ENCODE measurements around the gene ALG1.
"Not testable (repeated sequence)": the region's sequence is repeated elsewhere in the genome, so short reads cannot be mapped to it uniquely, and the experiment has no call there.

Gene ALG1

DNA sequence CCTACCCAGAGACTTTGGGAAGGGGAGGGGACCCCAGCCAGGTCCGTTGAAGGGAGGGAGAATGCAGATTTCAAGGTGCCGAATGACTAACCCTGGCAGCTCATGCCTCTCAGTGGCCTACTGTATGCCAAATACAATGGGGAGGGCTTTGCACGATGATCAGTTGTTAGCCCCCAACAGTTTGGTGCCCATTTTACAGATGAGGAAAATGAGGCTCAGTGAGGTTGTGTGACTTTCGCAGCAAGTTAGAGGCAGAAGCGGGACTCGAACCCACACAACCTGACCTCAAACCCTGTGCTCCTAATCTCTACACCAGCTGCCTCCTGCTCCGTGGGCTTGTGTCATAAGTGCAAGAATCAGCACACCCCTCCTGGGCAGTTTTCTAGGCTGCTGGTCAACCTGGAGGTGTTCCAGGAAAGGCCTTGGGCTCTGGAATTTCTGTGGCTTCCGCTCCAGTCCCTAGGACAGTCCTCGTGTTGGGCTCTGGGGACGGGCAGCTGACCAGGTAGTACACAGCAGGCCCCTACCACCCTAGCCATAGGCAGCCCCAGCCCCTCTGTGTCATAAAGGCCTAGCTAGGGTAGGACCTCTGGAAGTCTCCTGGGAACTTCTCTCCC, 26.0 kb upstream of the ALG1 start:
- DNase-seq: no peak

DNA sequence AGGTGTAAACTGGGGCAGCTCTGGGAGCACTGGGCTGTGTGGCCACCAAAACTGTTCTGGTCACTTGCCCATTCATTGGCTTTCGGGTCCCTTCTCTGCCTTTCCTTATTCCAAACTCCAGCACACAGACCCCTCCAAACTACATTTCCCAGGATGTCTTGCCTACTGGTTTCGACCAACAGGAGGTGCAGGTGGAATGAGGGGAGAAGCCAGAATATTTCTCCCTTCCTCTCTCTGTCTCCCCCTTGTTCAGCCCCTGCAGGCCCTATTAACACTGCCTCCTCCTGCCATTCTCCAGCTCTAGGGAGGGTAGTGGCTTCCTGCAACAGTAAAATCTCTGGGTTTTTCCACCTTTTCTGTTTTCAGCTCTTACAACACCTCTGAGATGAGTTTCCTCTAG, 24.7 kb upstream of the ALG1 start:
- DNase-seq: no peak

DNA sequence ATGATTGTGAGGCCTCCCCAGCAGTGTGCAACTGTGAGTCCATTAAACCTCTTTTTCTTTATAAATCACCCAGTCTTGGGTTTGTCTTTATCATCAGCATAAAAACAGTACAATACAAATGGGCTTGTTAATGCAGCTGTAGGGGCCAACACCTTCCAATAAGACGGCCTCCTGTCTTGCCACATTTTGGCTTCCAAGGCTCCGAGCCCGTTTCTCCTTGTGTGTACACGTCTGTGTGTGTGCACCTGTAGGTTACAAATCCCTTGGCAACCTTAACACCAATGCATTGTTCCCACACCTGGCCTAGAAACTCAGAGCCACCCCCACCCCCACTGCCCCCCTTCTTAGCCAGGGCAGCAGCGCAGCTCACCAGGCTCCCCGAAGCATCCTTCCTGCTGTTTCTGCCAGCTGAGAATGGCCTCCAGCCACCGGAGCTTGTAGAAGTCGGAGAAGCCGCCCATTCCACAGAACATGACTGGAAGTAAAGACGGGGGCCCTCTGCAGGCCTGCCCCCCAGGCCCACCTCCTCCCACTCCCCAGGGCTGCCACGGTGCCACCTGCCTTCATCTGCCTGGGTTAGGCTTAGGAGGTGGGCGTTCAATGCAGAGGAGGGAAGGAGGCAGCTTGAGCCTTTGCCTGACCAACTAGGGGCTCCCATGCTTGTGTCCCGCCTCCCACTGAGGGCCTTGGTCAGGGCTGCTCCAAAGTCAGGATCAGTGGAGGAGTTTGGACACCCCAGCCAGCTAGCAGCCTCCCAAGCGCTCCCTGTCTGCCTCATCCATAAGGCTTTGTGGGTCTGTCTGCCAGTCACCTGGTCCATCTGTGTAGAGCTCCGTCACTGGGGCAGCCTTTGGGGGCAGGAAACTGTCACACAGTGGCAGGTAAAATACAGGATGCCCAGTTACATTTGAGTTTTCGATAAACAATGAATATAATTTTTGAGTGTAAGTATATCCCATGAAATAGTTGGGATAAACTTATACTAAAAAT, 16.5 kb upstream of the ALG1 start:
- no peak for DNase-seq

DNA sequence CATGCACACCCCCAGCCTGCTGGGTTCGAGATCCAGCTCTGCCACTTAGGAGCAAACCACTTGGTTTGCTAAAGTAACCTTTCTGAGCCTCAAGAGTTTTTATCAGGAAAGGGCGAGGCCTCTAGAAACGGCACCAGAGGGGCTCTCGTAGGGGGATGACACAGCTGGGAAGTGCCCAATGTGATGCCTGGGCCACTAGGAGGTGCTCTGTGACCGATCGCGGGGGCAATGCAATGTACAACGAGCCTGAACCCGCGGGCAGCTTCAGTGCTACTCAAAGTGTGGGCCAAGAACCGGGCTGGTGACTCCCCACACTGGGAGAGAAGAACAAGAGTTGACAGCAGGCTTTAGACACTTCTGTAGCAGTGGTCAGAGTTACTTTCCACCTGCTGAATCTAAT, 15.3 kb upstream of the ALG1 start:
- DNase-seq: no peak

DNA sequence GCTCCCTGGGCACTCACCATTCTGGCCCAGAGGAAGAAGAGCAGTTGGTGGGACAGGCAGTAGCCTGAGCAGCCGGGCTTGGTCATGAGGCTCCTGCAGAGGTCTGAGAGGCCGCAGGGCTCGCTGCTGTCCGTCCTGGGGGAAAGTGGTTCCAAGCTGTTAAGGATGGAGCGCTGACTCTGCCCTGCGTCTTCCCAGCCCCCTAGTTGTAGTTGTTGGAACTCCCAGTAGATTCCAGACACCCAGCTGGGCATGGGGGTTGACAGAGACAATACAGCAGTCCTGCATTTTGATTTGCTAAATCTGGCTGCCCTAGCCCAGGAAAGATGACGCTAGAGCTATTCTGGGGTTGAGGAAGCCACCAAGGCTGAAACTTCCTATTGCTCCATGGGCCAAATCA, 13.2 kb upstream of the ALG1 start:
- no peak for DNase-seq

DNA sequence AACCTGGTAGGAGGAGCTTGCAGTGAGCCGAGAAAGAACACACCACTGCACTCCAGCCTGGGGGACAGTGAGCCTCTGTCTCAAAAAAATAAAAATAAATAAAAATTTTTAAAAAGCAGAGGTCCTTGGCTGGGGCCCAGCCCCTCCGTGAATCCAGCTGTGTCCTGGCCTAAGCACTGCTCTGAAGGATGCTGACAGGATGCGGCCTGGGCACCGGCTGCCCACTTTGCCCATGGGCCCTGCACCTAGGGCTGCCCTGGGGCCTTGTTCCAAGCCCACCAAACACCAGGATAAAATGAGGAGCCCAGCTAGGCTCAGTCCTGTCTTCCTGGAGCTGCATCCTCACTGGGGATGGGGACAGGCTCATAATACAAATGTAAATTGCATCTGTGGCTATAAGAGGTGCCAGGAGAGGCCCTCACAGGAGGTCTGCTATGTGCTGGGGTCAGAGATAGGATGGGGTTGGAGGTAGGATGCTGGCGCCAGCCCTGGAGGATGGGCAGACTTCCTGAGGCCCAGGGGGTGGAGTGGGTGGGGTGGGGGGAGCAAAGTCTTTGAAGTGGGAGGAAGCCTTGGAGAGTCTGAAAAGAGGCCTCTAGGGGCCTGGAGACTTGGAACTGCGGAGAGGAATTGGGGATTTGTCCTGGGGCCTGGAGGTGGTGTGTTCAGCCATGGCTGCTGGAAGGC, 12.1 kb upstream of the ALG1 start:
- DNase-seq: no peak

DNA sequence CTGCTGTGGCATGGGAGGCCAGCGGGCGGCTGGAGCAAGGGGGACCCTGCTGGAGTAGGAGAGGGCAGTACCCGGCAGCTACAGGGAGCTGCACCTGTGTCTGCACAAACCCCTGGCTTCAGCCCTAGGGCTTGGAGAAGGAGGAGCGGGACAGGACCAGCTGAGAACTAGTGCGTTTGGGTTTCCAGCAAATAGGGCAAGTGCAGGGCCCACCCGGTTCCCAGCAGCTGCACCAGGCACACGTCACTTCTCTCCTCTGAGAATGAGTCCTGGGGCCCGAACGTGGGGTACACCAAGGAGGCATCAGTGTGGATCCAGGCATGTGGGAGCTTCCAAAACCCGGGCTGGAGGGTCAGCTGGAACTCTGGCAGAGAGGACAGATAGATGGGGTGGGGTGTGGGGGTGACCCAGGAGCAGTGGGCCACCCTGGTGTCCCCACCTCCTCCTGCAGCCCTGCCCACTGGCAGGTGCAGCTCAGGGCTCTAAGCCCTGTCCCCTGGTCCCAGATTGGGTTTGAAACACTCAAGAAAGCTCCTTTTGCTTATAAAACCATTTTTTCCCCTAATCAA, 11.5 kb upstream of the ALG1 start:
- no peak for DNase-seq

DNA sequence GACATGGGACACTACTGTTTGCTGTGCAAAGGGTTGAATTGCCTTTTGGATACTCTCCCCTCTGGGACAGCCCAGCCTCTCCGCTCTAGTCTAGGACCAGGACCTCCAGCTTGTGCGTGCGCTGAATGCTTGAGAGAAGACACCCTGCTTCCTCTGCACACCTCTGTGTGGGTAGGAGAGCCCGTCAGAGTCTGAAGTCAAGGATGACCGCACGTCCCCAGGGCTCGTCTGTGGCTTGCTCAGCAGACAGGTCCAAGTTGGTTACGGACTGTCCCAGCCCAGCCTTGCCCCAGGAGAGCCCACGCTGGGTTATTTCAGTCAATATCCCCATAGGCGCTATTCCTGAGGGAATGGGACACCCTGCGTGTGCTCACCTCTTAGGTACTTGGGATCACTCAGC, 9.6 kb upstream of the ALG1 start:
- DNase-seq: no peak

DNA sequence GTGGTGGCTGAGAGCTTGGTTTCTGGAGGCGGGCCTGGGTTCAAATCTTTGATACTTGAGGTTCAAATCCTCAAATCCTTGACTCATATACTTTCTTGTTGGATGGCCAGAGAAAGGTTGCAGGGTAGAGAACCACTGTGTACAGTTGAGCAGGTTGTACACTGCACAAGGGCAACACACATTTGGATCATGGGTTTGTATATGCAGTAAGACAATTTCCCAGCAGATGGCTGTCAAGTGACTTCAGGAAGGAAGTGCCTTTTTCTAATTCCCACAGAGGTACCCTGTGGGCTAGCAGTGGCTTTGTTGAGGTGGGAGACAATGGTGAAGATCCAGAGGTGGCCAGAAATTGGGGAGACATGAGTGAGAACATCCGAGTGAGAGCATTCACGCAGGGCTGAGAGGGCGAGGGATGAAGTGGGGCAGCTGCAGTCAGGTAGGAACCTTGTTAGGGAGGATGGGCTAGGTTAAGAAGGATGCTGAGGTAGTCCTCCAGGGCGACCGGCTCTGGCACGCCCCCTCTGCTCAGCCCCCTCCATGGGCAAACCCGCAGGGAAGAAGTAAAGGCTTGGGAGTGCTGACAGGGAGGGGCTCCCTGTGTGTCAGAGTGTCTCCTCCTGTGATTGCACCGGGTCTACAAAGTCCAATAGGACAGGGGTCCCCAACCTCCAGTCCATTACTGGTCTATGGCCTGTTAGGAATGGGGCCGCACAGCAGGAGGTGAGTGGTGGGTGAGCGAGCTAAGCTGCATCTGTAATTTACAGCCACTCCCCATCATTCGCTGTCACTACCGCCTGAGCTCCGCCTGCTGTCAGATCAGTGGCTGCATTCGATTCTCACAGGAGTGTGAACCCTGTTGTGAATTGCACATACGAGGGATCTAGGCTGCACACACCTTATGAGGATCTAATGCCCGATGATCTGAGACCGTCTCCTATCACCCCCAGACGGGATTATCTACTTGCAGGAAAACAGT, 8.6 kb upstream of the ALG1 start:
- DNase-seq: no peak

DNA sequence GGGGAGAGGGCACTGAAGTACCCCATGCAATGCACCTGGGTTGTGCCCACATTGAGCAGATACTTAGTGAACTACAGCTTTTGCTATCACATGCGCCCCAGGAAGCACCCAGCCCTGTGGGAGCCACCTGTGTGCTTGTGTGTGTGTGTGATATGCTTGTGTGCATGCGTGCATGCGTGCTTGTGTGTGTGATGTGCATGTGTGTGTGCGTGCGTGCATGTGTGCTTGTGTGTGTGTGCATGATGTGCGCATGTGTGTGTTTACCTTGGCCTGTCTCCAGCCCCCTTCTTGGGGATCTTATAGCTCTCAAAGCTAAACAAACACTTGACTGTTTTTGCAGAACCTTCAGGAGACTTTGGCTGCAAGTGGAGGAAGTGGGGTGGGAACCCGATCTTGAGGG, 6.7 kb upstream of the ALG1 start:
- no peak for DNase-seq

DNA sequence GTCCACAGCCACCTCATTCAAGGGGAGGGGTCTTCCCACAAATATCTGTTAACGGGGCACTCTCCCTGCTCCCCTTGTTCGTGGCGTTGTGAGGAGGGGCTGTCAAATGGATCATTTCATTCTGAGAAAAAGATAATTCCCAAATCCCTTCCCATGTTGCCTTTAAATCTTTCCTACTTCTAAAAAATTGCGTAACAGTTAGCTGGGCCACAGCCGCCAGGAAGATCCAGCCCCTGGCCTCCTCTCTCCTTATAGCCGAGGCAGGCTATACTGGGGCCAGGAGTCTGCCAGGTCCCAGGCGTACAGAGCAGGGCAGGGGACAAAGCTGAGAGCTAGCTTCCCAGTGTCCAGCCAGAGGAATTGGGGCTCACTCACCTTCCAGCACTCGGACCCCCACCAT, 6.3 kb upstream of the ALG1 start:
- DNase-seq: no peak

DNA sequence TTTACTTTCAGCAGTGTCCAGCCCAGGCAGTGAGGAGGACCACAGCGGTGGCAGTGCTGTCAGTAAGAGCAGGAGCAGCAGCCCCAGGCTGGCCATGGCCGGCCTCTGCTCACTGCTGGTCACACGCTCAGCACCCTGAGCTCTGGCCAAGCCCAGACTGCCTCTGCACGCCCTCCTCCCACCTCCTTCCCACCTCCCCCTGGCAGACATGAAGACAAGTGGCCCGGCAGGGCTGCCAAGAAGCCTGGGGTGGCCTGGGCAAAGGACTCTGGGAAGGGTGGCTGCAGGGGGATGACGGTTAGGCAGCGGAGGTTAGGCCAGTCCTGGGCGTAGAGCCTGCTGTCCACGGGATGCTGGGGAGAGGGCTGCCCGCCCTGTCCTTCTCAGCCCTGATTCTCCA, 5.8 kb upstream of the ALG1 start, which contains the start of gene C16orf89:
Gene C16orf89, minus strand, starts transcription at position 144 of the 400 bp plus-strand sequence. Its CDS starts 48 bp downstream, at position 96.
- no peak for DNase-seq

DNA sequence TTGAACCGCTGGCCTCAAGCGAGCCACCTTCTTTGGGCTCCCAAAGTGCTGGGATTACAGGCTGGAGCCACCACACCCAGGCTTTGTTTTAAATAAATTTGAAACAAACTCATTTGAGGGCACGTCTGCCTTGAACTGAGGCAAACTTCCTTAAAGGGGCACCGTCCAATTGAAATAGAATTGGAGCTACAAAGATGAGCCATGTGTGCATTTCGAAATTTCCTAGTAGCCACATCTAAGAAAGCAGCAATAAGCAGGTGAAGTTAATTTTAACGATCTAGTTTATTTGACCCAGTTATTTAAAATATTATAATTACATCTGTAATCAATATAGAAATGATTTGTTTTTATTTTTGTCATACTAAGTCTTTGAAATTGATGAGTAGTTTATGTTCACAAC, 5.1 kb upstream of the ALG1 start:
- DNase-seq: no peak

DNA sequence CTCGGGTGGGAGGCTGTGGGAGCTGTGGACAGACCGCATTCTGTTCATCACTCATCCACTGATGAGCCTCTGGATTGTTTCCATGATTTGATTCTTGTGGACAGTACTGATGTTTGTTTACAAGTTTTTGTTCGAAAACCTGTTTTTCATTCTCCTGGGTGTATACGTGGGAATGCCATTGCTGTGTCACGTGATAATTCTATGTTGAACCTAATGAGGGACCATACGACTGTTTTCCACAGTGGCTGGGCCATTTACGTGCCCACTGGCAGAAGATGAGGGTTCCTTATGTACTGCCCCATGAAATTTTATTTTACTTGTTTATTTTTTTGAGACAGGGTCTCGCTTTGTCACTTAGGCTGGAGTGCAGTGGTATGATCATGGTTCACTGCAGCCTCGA, 2.6 kb upstream of the ALG1 start:
- DNase-seq: no peak

DNA sequence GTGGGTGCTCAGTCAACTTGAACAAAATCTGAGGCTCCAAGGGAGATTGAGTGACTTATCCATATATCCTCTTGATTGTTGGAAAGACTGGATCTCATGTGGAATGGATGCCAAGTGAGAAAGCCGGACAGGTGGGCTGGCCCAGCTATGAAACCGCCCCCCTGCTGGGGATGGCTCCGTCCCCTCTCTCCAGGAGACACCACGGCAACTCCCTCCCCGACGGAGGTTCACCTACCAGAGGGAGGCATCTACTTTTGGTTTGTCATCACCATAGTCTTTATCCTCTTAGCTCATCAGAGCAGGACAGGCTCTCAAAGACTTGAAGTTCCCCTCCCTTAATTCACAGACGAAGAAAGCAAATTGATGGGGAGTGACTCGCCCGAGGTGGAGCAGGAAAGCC, 1.8 kb upstream of the ALG1 start:
- no peak for DNase-seq

DNA sequence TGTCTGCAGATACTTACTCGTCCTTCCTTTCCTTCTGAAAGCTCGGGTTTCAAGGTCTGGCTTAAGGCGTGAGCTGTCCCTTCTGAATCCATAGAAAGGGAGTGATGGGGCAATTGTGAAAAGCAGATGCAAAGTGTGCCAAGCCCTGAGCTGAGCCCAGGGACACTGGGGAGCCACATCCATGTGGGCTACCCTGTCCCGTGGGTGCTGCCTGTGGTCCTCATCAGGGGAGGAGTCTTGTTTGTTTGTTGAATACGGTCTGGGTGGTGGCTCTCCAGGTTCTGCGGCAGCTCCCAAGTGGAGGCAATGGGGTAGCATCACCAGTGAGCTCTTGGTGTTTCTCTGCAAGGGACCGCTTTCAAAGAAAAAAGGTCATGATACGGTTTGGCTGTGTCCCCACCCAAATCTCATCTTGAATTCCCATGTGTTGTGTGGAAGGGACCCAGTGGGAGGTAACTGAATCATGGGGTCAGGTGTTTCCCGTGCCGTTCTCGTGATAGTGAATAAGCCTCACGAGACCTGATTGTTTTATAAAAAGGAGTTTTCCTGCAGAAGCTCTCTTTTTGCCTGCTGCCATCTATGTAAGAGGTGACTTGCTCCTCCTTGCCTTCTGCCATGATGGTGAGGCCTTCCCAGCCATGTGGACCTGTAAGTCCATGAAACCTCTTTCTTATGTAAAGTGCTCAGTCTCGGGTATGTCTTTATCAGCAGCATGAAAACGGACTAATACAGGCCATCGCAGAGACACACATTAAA, 1.0 kb upstream of the ALG1 start:
- no peak for DNase-seq

DNA sequence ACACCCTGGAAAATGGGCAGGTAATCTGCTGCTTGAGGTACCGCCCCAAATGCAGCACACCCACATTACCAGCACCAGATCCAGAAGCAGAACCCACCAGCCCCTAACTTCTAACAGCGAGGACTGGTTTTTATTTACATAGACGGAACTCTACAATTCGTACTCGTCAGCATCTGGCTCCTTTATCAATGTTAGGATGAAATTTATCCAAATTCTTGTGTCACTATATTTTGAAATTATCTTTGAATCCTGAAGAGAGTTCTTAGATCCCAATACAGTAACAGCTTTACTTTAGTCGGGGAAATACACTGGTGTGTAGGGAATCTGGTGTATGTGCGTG, 332 bp upstream of the ALG1 start:
- DNase-seq: no peak

DNA sequence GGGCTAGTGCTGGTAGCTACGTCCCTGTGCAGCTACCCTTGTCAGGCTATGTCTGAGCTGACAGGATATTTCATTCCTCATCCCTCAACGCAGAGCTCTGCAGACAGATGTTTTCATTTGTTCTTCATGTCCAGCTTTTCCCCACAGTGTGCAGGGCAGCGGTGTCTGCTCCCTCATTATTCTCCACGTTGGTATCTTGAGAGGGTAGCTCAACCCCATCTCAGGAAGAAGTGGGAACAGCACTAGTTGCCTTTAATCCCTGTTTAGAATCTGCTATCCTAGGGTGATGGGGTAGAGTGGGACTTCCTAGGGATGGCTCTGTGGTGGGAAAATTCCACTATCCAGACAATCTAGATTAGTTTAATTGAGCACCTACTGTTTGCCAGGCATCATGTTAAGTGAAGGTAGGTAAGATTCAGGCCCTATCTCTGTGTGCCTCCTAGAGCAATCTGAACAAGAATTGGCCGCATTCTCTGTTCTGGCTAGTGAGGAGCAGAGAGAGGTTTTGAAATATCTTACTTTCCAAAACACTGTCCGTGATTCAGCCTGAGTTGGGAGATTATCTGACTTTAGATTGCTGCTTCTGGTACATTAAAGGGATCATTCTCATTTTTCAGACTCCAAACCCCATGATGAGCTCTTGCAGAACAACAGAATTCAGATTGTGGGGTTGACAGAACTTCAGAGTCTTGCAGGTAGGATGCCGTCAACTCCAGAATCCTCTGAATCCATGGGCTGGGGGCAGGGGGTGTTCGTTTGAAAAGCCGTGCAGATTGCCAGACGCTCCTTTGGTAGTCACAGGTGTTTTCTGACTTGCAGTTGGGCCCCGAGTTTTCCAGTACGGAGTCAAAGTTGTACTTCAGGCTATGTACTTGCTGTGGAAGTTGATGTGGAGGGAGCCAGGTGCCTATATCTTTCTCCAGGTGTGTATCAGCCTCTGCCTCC, 963 bp downstream of the ALG1 start:
- DNase-seq: no peak

DNA sequence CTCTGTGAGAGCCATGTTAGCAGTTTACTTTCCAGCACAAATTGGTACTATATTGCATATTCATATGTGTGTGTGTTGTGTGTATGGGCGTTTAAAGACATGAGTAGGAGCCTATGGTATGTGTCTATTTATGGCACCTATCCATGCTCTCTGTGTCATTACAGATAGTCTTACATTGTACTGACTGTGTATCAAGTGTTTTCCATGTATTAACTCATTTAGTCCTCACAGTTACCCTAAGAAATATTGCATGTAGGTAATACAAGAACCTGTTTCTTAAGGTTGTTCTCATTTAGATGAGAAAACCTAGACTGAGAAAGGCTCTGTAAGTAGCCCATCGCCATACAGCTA, 1.6 kb downstream of the ALG1 start:
- no peak for DNase-seq

DNA sequence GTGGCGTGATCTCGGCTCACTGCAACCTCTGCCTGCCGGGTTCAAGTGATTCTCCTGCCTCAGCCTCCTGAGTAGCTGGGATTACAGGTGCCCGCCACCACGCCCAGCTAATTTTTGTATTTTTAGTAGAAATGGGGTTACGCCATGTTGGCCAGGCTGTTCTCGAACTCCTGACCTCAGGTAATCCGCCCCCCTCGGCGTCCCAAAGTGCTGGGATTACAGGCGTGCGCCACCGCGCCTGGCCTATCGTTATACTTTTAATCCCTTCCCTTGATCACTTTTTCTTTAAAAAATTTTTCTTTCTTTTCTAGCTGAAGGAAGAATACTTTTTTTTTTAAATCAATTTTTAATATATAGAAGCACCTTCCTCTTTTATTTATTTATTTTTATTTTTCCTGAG, 2.1 kb downstream of the ALG1 start:
- not testable (repeated sequence) for DNase-seq
